SK-N-MC (cell line): Measurements from ENCODE around the gene POLD1.

Source experiments
- DNase-seq: peaks from one replicate; pipeline ENCODE4 v3.0.0-alpha.2; 2011; ENCODE audit warnings: low read depth, low spot score
- H3K27ac ChIP-seq: fragments of 200-600 bp; sonication (generic); 2 replicates; pipeline ENCODE4 v1.5.1; 2016; ENCODE audit warnings: mixed run types
- H3K36me3 ChIP-seq: fragments of 200-600 bp; sonication (generic); 2 replicates; pipeline ENCODE4 v1.6.1; 2017; ENCODE audit warnings: antibody characterized with exemption, low read length, mixed read lengths; ENCODE audit not compliant: insufficient read depth
- H3K4me3 ChIP-seq: fragments of 200-600 bp; sonication (generic); 2 replicates; pipeline ENCODE4 v1.5.1; 2016
- H3K9ac ChIP-seq: fragments of 200-600 bp; sonication (generic); 2 replicates; pipeline ENCODE4 v1.8.0; 2017; ENCODE audit warnings: mixed run types, mixed read lengths; ENCODE audit not compliant: insufficient read length
- H3K9me3 ChIP-seq: fragments of 200-600 bp; sonication (generic); 2 replicates; pipeline ENCODE4 v1.6.1; 2017; ENCODE audit warnings: low read depth, mild to moderate bottlenecking, antibody characterized with exemption, low read length, moderate library complexity, mixed read lengths
- EZH2 ChIP-seq: fragments of 200-600 bp; sonication (generic); IDR thresholded peaks from one replicate; pipeline ENCODE4 v1.6.1; 2017; ENCODE audit warnings: antibody characterized with exemption
- FOXP2 ChIP-seq: optimal IDR thresholded peaks from 2 replicates; pipeline ENCODE3; 2011; ENCODE audit warnings: mild to moderate bottlenecking, moderate library complexity; ENCODE audit not compliant: insufficient read depth; ENCODE audit errors: extremely low read length, control extremely low read depth
- POLR2AphosphoS5 ChIP-seq: IDR thresholded peaks from 2 replicates; pipeline ENCODE4 v1.6.1; 2012; ENCODE audit warnings: mild to moderate bottlenecking, low read depth, low read length, borderline replicate concordance

Gene POLD1

GRCh38 chr19:50401605-50402450 is 17.7 kb downstream of the POLD1 start:
- no peak overlapping the region for H3K27ac ChIP-seq
- no peak overlapping the region for H3K9ac ChIP-seq
- no peaks in the 10 kb centered on the region for H3K9me3 ChIP-seq
- peaks cover 42% of the 10 kb centered on the region; the same call in 1 of the 2 replicates for H3K36me3 ChIP-seq
- no peak overlapping the region for H3K4me3 ChIP-seq
- TF ChIP-seq EZH2 (no peak), FOXP2 (no peak), POLR2AphosphoS5 (no peak)
- no peak for DNase-seq

- H3K9me3 ChIP-seq: no peaks in the 10 kb centered on the region
These were observed 18.6 kb downstream of the POLD1 start for GRCh38 chr19:50402544-50403301.

GRCh38 chr19:50406156-50406820 is 22.1 kb downstream of the POLD1 start:
- no peak overlapping the region for H3K27ac ChIP-seq
- no peaks in the 10 kb centered on the region for H3K9me3 ChIP-seq
- H3K36me3 ChIP-seq: peaks cover 42% of the 10 kb centered on the region; the same call in 1 of the 2 replicates
- H3K4me3 ChIP-seq: no peak overlapping the region
- no peak for DNase-seq
- no peak for TF ChIP-seq EZH2
- TF ChIP-seq POLR2AphosphoS5: no peak; the same call in 1 of the 2 replicates
- no peak for TF ChIP-seq FOXP2
- no peak overlapping the region for H3K9ac ChIP-seq

More at GRCh38 chr19:50402544-50403301, 18.6 kb downstream of the POLD1 start:
- peaks cover 42% of the 10 kb centered on the region; the same call in 1 of the 2 replicates for H3K36me3 ChIP-seq
- H3K4me3 ChIP-seq: no peak overlapping the region
- no peak for DNase-seq
- H3K9ac ChIP-seq: no peak overlapping the region
- TF ChIP-seq POLR2AphosphoS5 (no peak), EZH2 (no peak), FOXP2 (no peak)
- H3K27ac ChIP-seq: no peak overlapping the region

- no peaks in the 10 kb centered on the region for H3K9me3 ChIP-seq
- peaks cover 39% of the 10 kb centered on the region; the same call in 1 of the 2 replicates for H3K36me3 ChIP-seq
- no peak overlapping the region for H3K9ac ChIP-seq
- no peak overlapping the region for H3K27ac ChIP-seq
- H3K4me3 ChIP-seq: no peak overlapping the region
- TF ChIP-seq EZH2: no peak
- TF ChIP-seq FOXP2: no peak
- no peak for TF ChIP-seq POLR2AphosphoS5
- DNase-seq: no peak
These were observed 22.7 kb downstream of the POLD1 start for GRCh38 chr19:50406829-50407228.

GRCh38 chr19:50409347-50409746 is 25.2 kb downstream of the POLD1 start:
- H3K36me3 ChIP-seq: peaks cover 19% of the 10 kb centered on the region; the same call in 1 of the 2 replicates
- DNase-seq: no peak
- no peaks in the 10 kb centered on the region for H3K9me3 ChIP-seq
- no peak for TF ChIP-seq POLR2AphosphoS5
- H3K27ac ChIP-seq: no peak overlapping the region
- no peak overlapping the region for H3K9ac ChIP-seq
- H3K4me3 ChIP-seq: no peak overlapping the region

GRCh38 chr19:50410109-50410508 is 26.0 kb downstream of the POLD1 start:
- Histone ChIP-seq H3K9me3 (no peaks in the 10 kb centered on the region), H3K27ac (no peak overlapping the region), H3K9ac (no peak overlapping the region), H3K4me3 (no peak overlapping the region), H3K36me3 (peaks cover 19% of the 10 kb centered on the region; the same call in 1 of the 2 replicates)
- TF ChIP-seq POLR2AphosphoS5 (no peak), EZH2 (no peak), FOXP2 (no peak)
- DNase-seq: no peak

- no peak overlapping the region for H3K9ac ChIP-seq
- no peak overlapping the region for H3K4me3 ChIP-seq
- H3K36me3 ChIP-seq: peaks cover 6% of the 10 kb centered on the region; the same call in 1 of the 2 replicates
- no peak overlapping the region for H3K27ac ChIP-seq
- H3K9me3 ChIP-seq: no peaks in the 10 kb centered on the region
- TF ChIP-seq EZH2: no peak
- TF ChIP-seq FOXP2: no peak
- TF ChIP-seq POLR2AphosphoS5: no peak
- DNase-seq: no peak
These were observed 28.3 kb downstream of the POLD1 start for GRCh38 chr19:50412419-50412818.

- Histone ChIP-seq H3K9me3 (no peaks in the 10 kb centered on the region), H3K4me3 (no peak overlapping the region), H3K36me3 (peaks cover 6% of the 10 kb centered on the region; the same call in 1 of the 2 replicates), H3K9ac (no peak overlapping the region), H3K27ac (no peak overlapping the region)
- no peak for DNase-seq
- no peak for TF ChIP-seq FOXP2
- no peak for TF ChIP-seq POLR2AphosphoS5
- TF ChIP-seq EZH2: no peak
These were observed 28.9 kb downstream of the POLD1 start for GRCh38 chr19:50413096-50413495.
